ENCODE measurements around the gene NSUN7. TPM values are rescaled to one million over a fixed set of nuclear protein-coding genes. Genes with fewer than 3 reads are reported as not detected.
"Not testable (repeated sequence)": the region's sequence is repeated elsewhere in the genome, so short reads cannot be mapped to it uniquely, and the experiment has no call there.

The NSUN7 gene, protein sequence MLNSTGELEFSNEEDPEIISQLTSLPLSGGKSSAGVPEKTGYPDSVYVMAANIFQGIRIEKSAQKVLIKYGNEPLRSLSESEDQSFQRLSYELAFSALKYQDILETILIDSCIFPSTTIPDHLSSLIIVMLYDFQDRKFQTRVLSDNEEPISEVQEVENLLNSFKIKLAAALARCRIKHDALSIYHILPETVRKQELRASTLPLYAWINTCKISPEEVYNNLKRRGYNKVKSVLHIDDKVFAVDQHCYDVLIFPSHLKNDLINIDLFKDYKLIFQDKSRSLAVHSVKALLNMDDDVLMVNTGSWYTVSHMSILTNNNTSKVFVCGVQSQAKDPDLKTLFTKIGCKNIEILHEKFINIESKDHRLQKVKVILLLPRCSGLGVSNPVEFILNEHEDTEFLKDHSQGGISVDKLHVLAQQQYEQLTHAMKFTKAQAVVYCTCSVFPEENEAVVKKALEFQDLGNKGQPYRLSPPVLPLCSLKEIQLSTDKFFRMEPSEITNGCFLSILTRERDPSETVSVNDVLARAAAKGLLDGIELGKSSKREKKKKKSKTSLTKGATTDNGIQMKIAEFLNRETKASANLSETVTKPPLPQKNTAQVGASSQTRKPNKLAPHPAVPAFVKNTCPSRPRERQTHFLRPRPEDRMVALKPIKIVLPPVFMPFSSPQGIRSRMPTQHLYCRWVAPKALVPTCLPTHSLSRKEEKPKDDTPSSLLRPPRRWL
- total RNA-seq (2014; rRNA removed; shearing (Covaris generic); ENCODE audit: low replicate concordance), result not detected in 2 replicates

- no peak for DNase-seq (ENCODE audit: low read depth)
- in situ Hi-C loops (cut with HindIII; ENCODE audit: low pct_unique_long_range_greater_than_20kb, low sequenced_read_pairs), result no loop called here
Observed at GRCh38 chr4:40749717-40750460, at the start of gene NSUN7. Gene NSUN7, plus strand, starts transcription at chr4:40749955. Its CDS starts 739 bp downstream, at chr4:40750694.

- no peak for DNase-seq (ENCODE audit: low read depth)
- in situ Hi-C loops (cut with HindIII; ENCODE audit: low pct_unique_long_range_greater_than_20kb, low sequenced_read_pairs), result no loop called here
Observed at GRCh38 chr4:40702137-40702799, 47.5 kb upstream of the NSUN7 start.

GRCh38 chr4:40702800-40703151, 47.0 kb upstream of the NSUN7 start:
- no peak for DNase-seq (ENCODE audit: low read depth)
- in situ Hi-C loops (cut with HindIII; ENCODE audit: low pct_unique_long_range_greater_than_20kb, low sequenced_read_pairs), result no loop called here

DNA sequence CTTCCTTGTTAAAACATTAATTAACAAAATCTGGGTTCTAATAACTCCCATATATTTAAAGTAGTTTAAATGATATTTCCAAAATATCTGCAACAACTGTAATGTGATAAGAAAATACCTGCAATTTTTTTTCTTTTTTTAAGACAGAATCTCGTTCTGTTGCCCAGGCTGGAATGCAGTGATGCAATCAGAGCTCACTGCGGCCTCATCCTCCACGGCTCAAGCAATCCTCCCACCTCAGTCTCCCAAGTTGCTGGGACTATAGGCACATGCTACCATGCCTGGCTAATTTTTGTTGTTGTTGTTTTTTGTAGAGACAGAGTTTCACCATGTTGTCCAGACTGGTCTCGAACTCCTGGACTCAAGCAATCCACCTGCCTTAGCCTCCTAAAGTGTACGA, 45.7 kb upstream of the NSUN7 start:
- no peak for DNase-seq (ENCODE audit: low read depth)
- in situ Hi-C loops (cut with HindIII; ENCODE audit: low pct_unique_long_range_greater_than_20kb, low sequenced_read_pairs), result no loop called here

- in situ Hi-C loops (cut with HindIII; ENCODE audit: low pct_unique_long_range_greater_than_20kb, low sequenced_read_pairs), result no loop called here
- DNase-seq (ENCODE audit: low read depth), result no peak
Observed at GRCh38 chr4:40710484-40711254, 39.1 kb upstream of the NSUN7 start.

- in situ Hi-C loops (cut with HindIII; ENCODE audit: low pct_unique_long_range_greater_than_20kb, low sequenced_read_pairs); DNase-seq (ENCODE audit: low read depth): not testable (repeated sequence)
Observed at GRCh38 chr4:40713001-40713400, 36.8 kb upstream of the NSUN7 start.

- in situ Hi-C loops (cut with HindIII; ENCODE audit: low pct_unique_long_range_greater_than_20kb, low sequenced_read_pairs), result no loop called here
Observed at GRCh38 chr4:40713798-40714197, 36.0 kb upstream of the NSUN7 start.

GRCh38 chr4:40718586-40718985, 31.2 kb upstream of the NSUN7 start:
- no peak for DNase-seq (ENCODE audit: low read depth)
- in situ Hi-C loops (cut with HindIII; ENCODE audit: low pct_unique_long_range_greater_than_20kb, low sequenced_read_pairs), result no loop called here

More at GRCh38 chr4:40713798-40714197, 36.0 kb upstream of the NSUN7 start:
- DNase-seq (ENCODE audit: low read depth), result no peak

- peak; percentile 46 for DNase-seq (ENCODE audit: low read depth)
- in situ Hi-C loops (cut with HindIII; ENCODE audit: low pct_unique_long_range_greater_than_20kb, low sequenced_read_pairs), result no loop called here
Observed at GRCh38 chr4:40719008-40719623, 30.6 kb upstream of the NSUN7 start.

- in situ Hi-C loops (cut with HindIII; ENCODE audit: low pct_unique_long_range_greater_than_20kb, low sequenced_read_pairs), result no loop called here
- no peak for DNase-seq (ENCODE audit: low read depth)
Observed at GRCh38 chr4:40720351-40720750, 29.4 kb upstream of the NSUN7 start.

DNA sequence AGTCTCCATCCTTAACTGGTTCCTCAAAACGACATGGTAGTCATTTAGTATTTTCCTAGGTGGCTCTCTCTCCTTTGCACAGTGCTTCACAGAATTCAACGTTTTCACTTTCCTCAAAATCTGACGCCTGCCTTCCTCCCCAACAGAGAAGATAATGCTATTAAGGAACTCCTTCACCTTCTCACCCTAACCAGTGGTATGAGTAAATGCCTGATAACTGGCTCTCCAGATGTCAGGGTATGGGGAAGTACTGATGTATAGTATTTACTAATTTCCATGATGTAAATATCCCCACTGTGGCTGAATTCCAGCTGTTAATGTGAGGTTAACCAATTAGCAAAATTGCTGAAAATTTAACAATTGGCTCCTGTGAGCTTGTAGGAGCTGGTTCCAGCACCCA, 28.8 kb upstream of the NSUN7 start:
- in situ Hi-C loops (cut with HindIII; ENCODE audit: low pct_unique_long_range_greater_than_20kb, low sequenced_read_pairs), result no loop called here
- no peak for DNase-seq (ENCODE audit: low read depth)

GRCh38 chr4:40721730-40722171, 28.0 kb upstream of the NSUN7 start:
- in situ Hi-C loops (cut with HindIII; ENCODE audit: low pct_unique_long_range_greater_than_20kb, low sequenced_read_pairs), result no loop called here

GRCh38 chr4:40722576-40723161, 27.1 kb upstream of the NSUN7 start:
- in situ Hi-C loops (cut with HindIII; ENCODE audit: low pct_unique_long_range_greater_than_20kb, low sequenced_read_pairs), result no loop called here

More at GRCh38 chr4:40721730-40722171, 28.0 kb upstream of the NSUN7 start:
- DNase-seq (ENCODE audit: low read depth), result peak; percentile 51

DNA sequence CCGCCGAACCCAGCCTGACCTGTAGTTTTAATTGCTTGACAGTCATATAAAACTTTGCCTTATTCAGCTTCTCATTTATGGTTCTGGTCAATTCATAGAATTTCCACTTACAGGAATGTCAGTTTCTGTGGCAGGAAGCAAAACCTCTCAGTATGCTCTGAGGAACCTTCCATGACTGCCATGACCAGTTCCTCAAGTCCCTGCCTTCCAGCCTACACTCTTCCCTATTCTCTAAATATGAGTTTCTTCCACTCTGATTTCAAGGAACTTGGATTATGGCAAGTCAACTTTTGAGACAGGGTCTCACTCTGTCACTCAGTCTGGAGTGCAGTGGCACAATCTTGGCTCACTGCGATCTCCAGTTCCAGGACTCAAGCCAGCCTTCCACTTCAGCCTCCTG, 26.0 kb upstream of the NSUN7 start:
- in situ Hi-C loops (cut with HindIII; ENCODE audit: low pct_unique_long_range_greater_than_20kb, low sequenced_read_pairs), result no loop called here
- DNase-seq (ENCODE audit: low read depth), result no peak

More at GRCh38 chr4:40722576-40723161, 27.1 kb upstream of the NSUN7 start:
- no peak for DNase-seq (ENCODE audit: low read depth)

- DNase-seq (ENCODE audit: low read depth), result no peak
- in situ Hi-C loops (cut with HindIII; ENCODE audit: low pct_unique_long_range_greater_than_20kb, low sequenced_read_pairs), result no loop called here
Observed at GRCh38 chr4:40728333-40728732, 21.4 kb upstream of the NSUN7 start.

GRCh38 chr4:40729555-40729954, 20.2 kb upstream of the NSUN7 start:
- DNase-seq (ENCODE audit: low read depth), result no peak
- in situ Hi-C loops (cut with HindIII; ENCODE audit: low pct_unique_long_range_greater_than_20kb, low sequenced_read_pairs), result no loop called here
